PC-3 (cell line): ENCODE measurements around the gene ANK2.

Experiments used
- CTCF ChIP-seq: fragments of 300-600 bp; sonication (generic); conservative IDR thresholded peaks from 2 replicates; pipeline ENCODE4 v1.5.1; 2017; ENCODE audit warnings: antibody characterized with exemption, low read depth, mild to moderate bottlenecking, low read length
- EZH2 ChIP-seq: fragments of 300-600 bp; sonication (generic); IDR thresholded peaks from one replicate; pipeline ENCODE4 v1.6.1; 2017; ENCODE audit warnings: antibody characterized with exemption, mild to moderate bottlenecking, low read length; ENCODE audit not compliant: unreplicated experiment
- EZH2phosphoT487 ChIP-seq: fragments of 300-600 bp; sonication (generic); IDR thresholded peaks from 2 replicates; pipeline ENCODE4 v1.6.1; 2018; ENCODE audit warnings: mild to moderate bottlenecking, antibody characterized with exemption, low read length, borderline replicate concordance

GRCh38 chr4:113012786-113013185 is 36.7 kb upstream of the ANK2 start:
- TF ChIP-seq EZH2 (no peak), CTCF (no peak), EZH2phosphoT487 (no peak)
